GM23248 (cell line): ENCODE measurements around the gene WNT9B.

Experiments used
- EZH2 ChIP-seq: fragments of 200-600 bp; sonication (generic); IDR thresholded peaks from 2 replicates; pipeline ENCODE4 v1.6.1; 2018; ENCODE audit warnings: antibody characterized with exemption, mild to moderate bottlenecking; ENCODE audit not compliant: insufficient read depth, poor library complexity, severe bottlenecking
- EZH2phosphoT487 ChIP-seq: fragments of 200-600 bp; sonication (generic); IDR thresholded peaks from 2 replicates; pipeline ENCODE4 v1.6.1; 2018; ENCODE audit warnings: antibody characterized with exemption, moderate library complexity, mild to moderate bottlenecking, low read depth; ENCODE audit not compliant: insufficient read depth

- no peak for TF ChIP-seq EZH2phosphoT487
- TF ChIP-seq EZH2, result no peak
These were observed 14.9 kb downstream of the WNT9B start for GRCh38 chr17:46866325-46866724.
